G401 (cell line): Measurements from ENCODE around the gene SPATS2. TPM values are rescaled to one million over a fixed set of nuclear protein-coding genes. Genes with fewer than 3 reads are reported as not detected.
A peak's percentile ranks its signal among the peaks of the same experiment; 100 is the strongest.

Experiments used
- DNase-seq: peaks from one replicate; pipeline ENCODE4 v3.0.0-alpha.2; 2015; ENCODE audit warnings: low spot score
- in situ Hi-C: cut with HindIII; loops from 2 replicates; pipeline ENCODE4 v1.10.0; 2016; ENCODE audit warnings: low sequenced_read_pairs, mixed read lengths
- total RNA-seq: library from RNA; depleted of rRNA; stranded (reverse); fragments of >200 nt; shearing (Covaris generic); gene quantifications from 2 replicates; pipeline ENCODE4 v1.2.3, GENCODE V29; 2014; rRNA removed

The SPATS2 gene
- total RNA-seq, 1 experiment from 2014 or later = 65.1 TPM

DNA sequence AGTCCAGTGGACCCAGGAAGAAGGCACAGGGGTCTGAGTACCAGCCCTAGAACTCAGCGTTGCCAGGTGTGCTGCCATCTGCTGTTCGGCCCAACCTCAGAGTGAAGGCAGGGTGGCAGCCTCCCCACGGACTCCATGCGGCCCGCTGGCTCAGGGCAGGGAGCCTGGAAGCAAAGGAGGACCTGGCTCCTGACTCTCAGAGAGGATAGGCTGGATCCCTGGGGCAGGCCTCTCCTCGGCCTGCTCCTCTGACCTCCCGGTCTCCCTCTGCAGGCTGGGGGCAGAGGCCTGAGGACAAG is 190.6 kb downstream of the SPATS2 start:
- in situ Hi-C loops = no loop called here
- no peak for DNase-seq

- in situ Hi-C loops = no loop called here
- DNase-seq = no peak
These were observed 191.3 kb downstream of the SPATS2 start for GRCh38 chr12:49558526-49558925.

- DNase-seq = no peak
- in situ Hi-C loops = no loop called here
These were observed 191.9 kb downstream of the SPATS2 start for GRCh38 chr12:49559011-49559675.

DNA sequence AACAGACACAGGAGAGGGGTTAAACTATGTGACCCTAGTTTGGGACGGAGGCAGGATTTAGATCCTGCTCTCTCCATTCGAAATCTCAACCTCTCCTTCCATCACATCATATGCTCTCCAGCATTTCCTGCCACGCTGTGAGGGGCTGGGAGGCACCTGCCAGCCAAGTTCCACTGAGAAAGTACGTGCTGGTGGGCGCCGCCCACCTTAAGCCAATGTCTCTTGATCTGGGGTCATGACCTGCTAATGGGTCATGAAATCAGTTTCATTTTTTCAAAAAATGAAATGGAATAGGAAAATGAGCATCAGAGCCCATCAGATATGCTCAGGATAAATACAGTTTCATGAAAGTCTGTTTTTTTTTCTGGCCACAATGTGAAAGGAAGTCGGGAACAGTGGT is 193.4 kb downstream of the SPATS2 start:
- no peak for DNase-seq
- in situ Hi-C loops = no loop called here

GRCh38 chr12:49562233-49562632 is 195.0 kb downstream of the SPATS2 start:
- DNase-seq = no peak
- in situ Hi-C loops = no loop called here

- in situ Hi-C loops = no loop called here
- no peak for DNase-seq
These were observed 195.6 kb downstream of the SPATS2 start for GRCh38 chr12:49562831-49563230.

- in situ Hi-C loops = no loop called here
- no peak for DNase-seq
These were observed 196.9 kb downstream of the SPATS2 start for GRCh38 chr12:49563951-49564685.

GRCh38 chr12:49564686-49565405 is 197.6 kb downstream of the SPATS2 start:
- DNase-seq = no peak
- in situ Hi-C loops = no loop called here

- DNase-seq = no peak
- in situ Hi-C loops = no loop called here
These were observed 198.4 kb downstream of the SPATS2 start for GRCh38 chr12:49565406-49566265.

DNA sequence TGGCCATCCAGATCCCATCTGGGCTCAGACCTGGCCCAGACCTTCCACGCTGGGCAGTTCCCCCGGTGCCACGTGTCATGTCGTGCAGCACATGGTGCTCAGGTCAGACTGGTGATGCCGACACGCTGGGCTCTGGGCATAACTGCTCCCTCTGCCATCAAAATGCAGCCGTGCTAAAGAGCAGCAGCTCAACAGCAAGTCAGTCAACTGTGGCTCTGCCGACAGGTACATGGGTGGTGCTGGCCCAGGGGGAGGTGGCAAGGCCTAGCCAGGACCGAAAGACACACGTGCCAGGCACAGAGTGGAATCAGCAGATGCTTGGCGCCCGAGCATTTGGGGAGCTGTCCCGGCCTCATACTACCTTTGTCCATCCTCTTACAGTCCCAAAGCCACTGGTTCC is 199.1 kb downstream of the SPATS2 start:
- DNase-seq = no peak
- in situ Hi-C loops = no loop called here

DNA sequence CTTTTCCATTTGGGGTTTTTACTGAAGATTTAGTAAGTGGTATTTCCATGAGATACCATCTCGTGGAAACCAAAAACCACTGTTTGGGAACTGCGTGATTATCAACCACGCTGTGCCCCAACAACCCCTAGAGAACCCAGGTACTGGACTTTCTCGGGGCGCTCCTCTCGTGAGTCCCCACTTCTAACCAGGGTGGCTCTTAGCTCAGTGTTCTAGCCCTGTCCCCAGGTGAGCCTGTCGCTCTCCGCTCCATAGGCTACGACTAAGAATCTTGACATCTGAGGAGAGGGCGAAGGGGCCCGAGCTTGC is 200.0 kb downstream of the SPATS2 start:
- in situ Hi-C loops = no loop called here
- no peak for DNase-seq

DNA sequence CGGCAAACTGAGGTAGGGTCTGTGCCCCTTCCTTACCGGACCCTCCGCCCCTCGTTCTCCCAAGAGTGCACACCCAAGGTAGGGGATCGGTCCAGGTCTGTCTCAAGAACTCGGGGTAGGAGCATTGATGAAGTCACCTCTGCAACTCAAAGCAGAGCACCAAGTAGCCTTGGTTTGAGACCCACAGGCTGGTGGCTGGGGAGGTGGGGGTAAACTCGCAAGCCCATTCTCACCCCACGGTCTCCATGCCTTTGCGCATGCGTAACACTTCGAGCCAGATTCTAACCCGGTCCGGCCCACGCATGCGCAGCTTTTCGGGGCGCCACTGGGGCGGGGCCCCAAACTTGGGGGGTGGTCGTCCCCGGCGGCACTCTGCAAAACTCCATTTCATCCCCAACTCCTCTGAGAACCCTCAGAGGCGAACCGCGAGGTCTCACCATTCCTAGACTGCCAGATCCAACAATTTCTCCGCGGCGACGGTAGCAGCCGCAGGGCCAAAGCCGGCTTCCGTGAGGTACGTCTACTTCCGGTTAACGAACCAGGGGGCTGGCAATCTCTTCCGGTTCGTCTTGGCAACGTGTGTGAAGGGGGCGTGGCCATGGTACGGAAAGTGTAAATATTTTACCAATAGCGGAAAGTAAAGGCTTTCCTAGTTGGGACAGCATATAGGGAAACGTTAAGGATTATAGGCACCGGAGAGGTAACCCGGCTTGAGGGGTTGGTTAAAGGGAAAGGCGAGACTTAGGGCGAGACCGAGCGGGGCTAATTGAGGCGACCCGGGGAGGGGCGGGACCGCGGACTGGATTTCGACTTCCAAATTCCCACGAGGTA is 200.6 kb downstream of the SPATS2 start, which contains the start of gene MCRS1:
TSS of gene MCRS1 (minus strand) at position 532 of the 831 bp plus-strand sequence. CDS start 1,411 bp downstream, outside the sequence.
- in situ Hi-C loops = no loop called here
- peak; percentile 92 for DNase-seq

- in situ Hi-C loops = no loop called here
- DNase-seq = no peak
These were observed 201.3 kb downstream of the SPATS2 start for GRCh38 chr12:49568442-49569162.

Other genes starting within 250 kb of the SPATS2 start
- gene TUBA1B, start 236.1 kb upstream of the SPATS2 start, total RNA-seq = 2,974 and 3,054 TPM in 2 replicates
- gene TUBA1A, start 178.4 kb upstream of the SPATS2 start, total RNA-seq = 446 and 521 TPM in 2 replicates
- gene TUBA1C, start 102.4 kb upstream of the SPATS2 start, total RNA-seq = 279 and 457 TPM in 2 replicates
- 1.8 and 2.2 TPM in 2 replicates for gene PRPH, start 72.3 kb upstream of the SPATS2 start, total RNA-seq
- gene TROAP, start 44.2 kb upstream of the SPATS2 start, total RNA-seq = 39.1 and 43.0 TPM in 2 replicates
- gene C1QL4, start 30.3 kb upstream of the SPATS2 start, total RNA-seq = 9.7 and 16.4 TPM in 2 replicates
- 3.2 and 4.1 TPM in 2 replicates for gene DNAJC22, start 20.6 kb upstream of the SPATS2 start, total RNA-seq
- 1.7 TPM in 2 replicates for gene KCNH3, start 171.6 kb downstream of the SPATS2 start, total RNA-seq
- gene MCRS1, start 200.7 kb downstream of the SPATS2 start, total RNA-seq = 143 and 148 TPM in 2 replicates
- 0.06 TPM in 1 of 2 replicates, not detected in the other for gene FAM186B, start 238.2 kb downstream of the SPATS2 start, total RNA-seq